ENCODE results near the gene NDUFS6.
"Not testable (repeated sequence)": the region's sequence is repeated elsewhere in the genome, so short reads cannot be mapped to it uniquely, and the experiment has no call there.

Gene NDUFS6

GRCh38 chr5:1799110-1799601 is 2.1 kb upstream of the NDUFS6 start:
- DNase-seq: peak in 3 of 4 experiments; percentile 24 to 41 (median 30)

GRCh38 chr5:1799602-1800471 is 1.4 kb upstream of the NDUFS6 start, which contains the start of gene MRPL36:
Gene MRPL36, minus strand, starts transcription at chr5:1799837. Its CDS starts 902 bp downstream, at chr5:1798935.
- peak; percentile 88 to 93 (median 90) for DNase-seq

GRCh38 chr5:1800472-1801221 is 560 bp upstream of the NDUFS6 start:
- peak in 1 of 4 experiments; percentile 47 for DNase-seq

- no peak for DNase-seq
These were observed 724 bp downstream of the NDUFS6 start for GRCh38 chr5:1801967-1802295.

- DNase-seq: no peak
These were observed 2.0 kb downstream of the NDUFS6 start for GRCh38 chr5:1803192-1803591.

GRCh38 chr5:1804001-1804690 is 2.9 kb downstream of the NDUFS6 start:
- no peak for DNase-seq

- no peak for DNase-seq
These were observed 4.1 kb downstream of the NDUFS6 start for GRCh38 chr5:1805326-1805725.

- no peak for DNase-seq
These were observed 4.5 kb downstream of the NDUFS6 start for GRCh38 chr5:1805736-1806135.

- DNase-seq: no peak
These were observed 5.0 kb downstream of the NDUFS6 start for GRCh38 chr5:1806199-1806598.

GRCh38 chr5:1806974-1807373 is 5.8 kb downstream of the NDUFS6 start:
- no peak for DNase-seq

- no peak for DNase-seq
These were observed 6.4 kb downstream of the NDUFS6 start for GRCh38 chr5:1807451-1808185.

- no peak for DNase-seq
These were observed 7.2 kb downstream of the NDUFS6 start for GRCh38 chr5:1808439-1808838.

- DNase-seq: no peak
These were observed 8.3 kb downstream of the NDUFS6 start for GRCh38 chr5:1809416-1810035.

- no peak for DNase-seq
These were observed 9.4 kb downstream of the NDUFS6 start for GRCh38 chr5:1810581-1811101.

- DNase-seq: no peak
These were observed 13.2 kb downstream of the NDUFS6 start for GRCh38 chr5:1814183-1815020.

GRCh38 chr5:1815071-1815786 is 14.0 kb downstream of the NDUFS6 start:
- no peak for DNase-seq

GRCh38 chr5:1815881-1816292 is 14.7 kb downstream of the NDUFS6 start:
- no peak for DNase-seq

GRCh38 chr5:1816495-1817089 is 15.4 kb downstream of the NDUFS6 start:
- DNase-seq: not testable (repeated sequence)

- DNase-seq: no peak
These were observed 16.2 kb downstream of the NDUFS6 start for GRCh38 chr5:1817261-1818043.

Measured in activated CD4-positive, CD25-positive, alpha-beta regulatory T cell (primary cell).